Spleen (tissue), 11 donors: Measurements from ENCODE around the gene KLHL28. TPM values are rescaled to one million over a fixed set of nuclear protein-coding genes. Genes with fewer than 3 reads are reported as not detected.

Experiments
- DNase-seq: peaks from one replicate; pipeline ENCODE4 v3.0.0-alpha.2; 2020
- H3K27ac ChIP-seq, 8 donors: fragments of 200-600 bp; sonication (generic) in 7 of 8; 1 replicate in 4 of 8; 2 replicates in 4 of 8; pipeline versions ENCODE4 v1.5.0 to v1.8.0; 2016 to 2021; ENCODE audit warnings: inconsistent platforms in 4 of 8, mild to moderate bottlenecking in 4 of 8, moderate library complexity in 1 of 8
- H3K27me3 ChIP-seq, 7 donors: fragments of 200-600 bp; sonication (generic) in 6 of 7; replicated peaks in 1 of 7; 1 replicate in 4 of 7; 2 replicates in 3 of 7; pipeline versions ENCODE4 v1.5.0 to v1.8.0; 2016 to 2021; ENCODE audit warnings: inconsistent platforms in 3 of 7, mild to moderate bottlenecking in 1 of 7
- H3K36me3 ChIP-seq, 6 donors: fragments of 200-600 bp; sonication (generic) in 5 of 6; 1 replicate in 4 of 6; 2 replicates in 2 of 6; pipeline versions ENCODE4 v1.5.0 to v1.8.0; 2016 to 2021; ENCODE audit warnings: inconsistent platforms in 2 of 6
- H3K4me1 ChIP-seq, 6 donors: fragments of 200-600 bp; sonication (generic) in 5 of 6; 1 replicate in 3 of 6; 2 replicates in 3 of 6; pipeline versions ENCODE4 v1.5.0 to v1.8.0; 2016 to 2021; ENCODE audit warnings: inconsistent platforms in 3 of 6
- H3K4me3 ChIP-seq, 8 donors: fragments of 200-600 bp; sonication (generic) in 7 of 8; 1 replicate in 4 of 8; 2 replicates in 4 of 8; pipeline versions ENCODE4 v1.5.0 to v1.8.0; 2016 to 2021; ENCODE audit warnings: inconsistent platforms in 4 of 8, mild to moderate bottlenecking in 4 of 8, moderate library complexity in 2 of 8
- H3K9me3 ChIP-seq, 8 donors: fragments of 200-600 bp; sonication (generic) in 7 of 8; 1 replicate in 4 of 8; 2 replicates in 4 of 8; pipeline versions ENCODE4 v1.5.0 to v1.8.0; 2016 to 2021; ENCODE audit warnings: inconsistent platforms in 4 of 8
- CTCF ChIP-seq, 11 experiments: fragments of 200-600 bp in 7 of 11; fragments of 450-650 bp in 4 of 11; sonication (generic) in 4 of 11; IDR thresholded peaks in 8 of 11; conservative IDR thresholded peaks in 3 of 11; 1 replicate in 7 of 11; 2 replicates in 4 of 11; pipeline versions ENCODE4 v1.4.0 to v1.8.0; 2016 to 2021; ENCODE audit warnings: antibody characterized with exemption in 11 of 11, inconsistent platforms in 4 of 11, mild to moderate bottlenecking in 1 of 11
- POLR2A ChIP-seq, 3 donors: fragments of 450-650 bp; IDR thresholded peaks; one replicate each; pipeline ENCODE4 v1.5.1; 2017; ENCODE audit warnings: antibody characterized with exemption in 3 of 3, mild to moderate bottlenecking in 1 of 3
- POLR2AphosphoS5 ChIP-seq, 3 donors: sonication (generic); formaldehyde crosslinking; IDR thresholded peaks; one replicate each; pipeline ENCODE4 v1.5.1; 2017; ENCODE audit warnings: antibody characterized with exemption in 3 of 3
- WGBS, 5 donors: extraction: QIAGEN DNeasy Blood & Tissue Kit in 3 of 5; methylation state at CpG; one replicate each; pipeline versions ENCODE4 v1.1.5 to v1.1.7; 2013 to 2018; 5-methylcytosine and 5-hydroxymethylcytosine counted together
- intact Hi-C: fragments of 100-400 bp; cut with DNase I; formaldehyde crosslinking; loops from one replicate; pipeline ENCODE4 v1.15.0; 2023; ENCODE audit warnings: low total_unique reads
- polyA plus RNA-seq, 3 donors: library from polyadenylated mRNA; stranded (reverse); fragments of 200-250 nt; gene quantifications; one replicate each; pipeline ENCODE4 v1.2.1, GENCODE V29; 2013
- total RNA-seq, 7 donors: library from RNA; depleted of rRNA in 3 of 7; stranded (reverse); fragments of >200 nt in 3 of 7; fragmentation: NEBNext Ultra II Directional in 4 of 7; extraction: Animal tissue kit (Norgen Biotek cat#: 25700) in 4 of 7; gene quantifications; one replicate each; pipeline versions ENCODE4 v1.1.0 to v1.2.1, GENCODE V29; 2016 to 2021
- donor health status: healthy with polysubstance abuse.
- donor health status: DM: no; HTN: no; CAD: no; lungs with moderate emphysema.
- donor health status: DM: no; HTN: no; CAD: no.
- donor health status: Bipolar disorder and iron deficiency.
- donor health status: healthy.
- donor health status: DM: no; HTN: no; CAD: no.
- donor health status: DM: yes; HTN: yes; CAD: no.

Gene KLHL28
- total and polyA plus RNA-seq, 10 donors: 2.1 to 21.5 (median 14.9) TPM

- 91 to 95% (median 94%) methylated on average over 7 of the region's 7 CpGs for WGBS, 5 donors
- intact Hi-C loops: no loop called here
- Histone ChIP-seq H3K4me1 (no peaks in the 10 kb centered on the region), H3K27ac (no peak overlapping the region), H3K36me3 (peaks cover 0 to 61% (median 7%) of the 10 kb centered on the region in 6 donors), H3K27me3 (no peaks in the 10 kb centered on the region), H3K9me3 (no peaks in the 10 kb centered on the region), H3K4me3 (no peak overlapping the region)
- TF ChIP-seq POLR2A (IDR thresholded peaks at IDR 0.05): no peak
- no peak for TF ChIP-seq CTCF (IDR thresholded peaks at IDR 0.05 in 8 of 11, conservative IDR thresholded peaks at IDR 0.05 in 3 of 11)
- TF ChIP-seq POLR2AphosphoS5 (IDR thresholded peaks at IDR 0.05): no peak
- no peak for DNase-seq
Observed at GRCh38 chr14:44928793-44929192, 33.0 kb downstream of the KLHL28 start.

- Histone ChIP-seq H3K27ac (no peak overlapping the region), H3K9me3 (peaks cover 0 to 10% (median 0%) of the 10 kb centered on the region in 8 donors), H3K4me3 (no peak overlapping the region), H3K4me1 (peaks cover 0 to 13% (median 3%) of the 10 kb centered on the region in 6 donors), H3K27me3 (peaks cover 0 to 41% (median 15%) of the 10 kb centered on the region in 7 donors), H3K36me3 (no peaks in the 10 kb centered on the region)
- intact Hi-C loops: no loop called here
- no peak for TF ChIP-seq CTCF (IDR thresholded peaks at IDR 0.05 in 8 of 11, conservative IDR thresholded peaks at IDR 0.05 in 3 of 11)
- no peak for TF ChIP-seq POLR2AphosphoS5 (IDR thresholded peaks at IDR 0.05)
- no peak for TF ChIP-seq POLR2A (IDR thresholded peaks at IDR 0.05)
- DNase-seq: no peak
- 71 to 78% (median 74%) methylated on average over 4 of the region's 4 CpGs for WGBS, 5 donors
Observed at GRCh38 chr14:44914849-44915248, 46.9 kb downstream of the KLHL28 start.

- intact Hi-C loops: no loop called here
- 20 to 46% (median 23%) methylated on average over 14 to 69 of the region's 69 CpGs for WGBS, 5 donors
- H3K36me3 ChIP-seq: no peaks in the 10 kb centered on the region
- TF ChIP-seq CTCF (IDR thresholded peaks at IDR 0.05 in 8 of 11, conservative IDR thresholded peaks at IDR 0.05 in 3 of 11) (no peak), POLR2AphosphoS5 (IDR thresholded peaks at IDR 0.05) (peak in 1 of 3 donors; percentile 23), POLR2A (IDR thresholded peaks at IDR 0.05) (no peak)
- H3K4me1 ChIP-seq: peaks cover 0 to 13% (median 3%) of the 10 kb centered on the region in 6 donors
- H3K4me3 ChIP-seq: peak overlapping the region; percentile 19 to 67 (median 36)
- no peak overlapping the region for H3K27ac ChIP-seq
- peaks cover 0 to 10% (median 0%) of the 10 kb centered on the region in 8 donors for H3K9me3 ChIP-seq
- peak; percentile 66 for DNase-seq
- H3K27me3 ChIP-seq: peaks cover 0 to 49% (median 15%) of the 10 kb centered on the region in 7 donors
Observed at GRCh38 chr14:44912041-44912869, 49.5 kb downstream of the KLHL28 start.

- DNase-seq: no peak
- Histone ChIP-seq H3K4me1 (peaks cover 0 to 13% (median 3%) of the 10 kb centered on the region in 6 donors), H3K36me3 (peaks cover 0 to 7% (median 0%) of the 10 kb centered on the region in 6 donors), H3K27ac (no peak overlapping the region), H3K4me3 (no peak overlapping the region), H3K27me3 (peaks cover 0 to 49% (median 15%) of the 10 kb centered on the region in 7 donors), H3K9me3 (peaks cover 0 to 10% (median 0%) of the 10 kb centered on the region in 8 donors)
- intact Hi-C loops: no loop called here
- TF ChIP-seq POLR2AphosphoS5 (IDR thresholded peaks at IDR 0.05) (no peak), POLR2A (IDR thresholded peaks at IDR 0.05) (no peak), CTCF (IDR thresholded peaks at IDR 0.05 in 8 of 11, conservative IDR thresholded peaks at IDR 0.05 in 3 of 11) (no peak)
- WGBS, 5 donors: 71 to 86% (median 85%) methylated on average over 2 of the region's 2 CpGs
Observed at GRCh38 chr14:44910821-44911220, 50.9 kb downstream of the KLHL28 start.
